Measurements from ENCODE around the gene DNTTIP2. TPM values are rescaled to one million over a fixed set of nuclear protein-coding genes. Genes with fewer than 3 reads are reported as not detected.
A peak's percentile ranks its signal among the peaks of the same experiment; 100 is the strongest.

DNTTIP2 gene
- total RNA-seq, 1 donor from 2014 or later = 41.3 TPM

MicroRNAs within 50 kb of the gene (microRNA counts, 767-probe panel; counts per million panel counts)
- not detected for microRNA hsa-miR-760

Small RNA genes within 50 kb of the gene (microRNA-seq; reads per million reads assigned to microRNA genes)
- gene MIR760 = 13.4 reads per million, percentile 34 among the genes with 10 or more reads in this experiment

Other genes with a start within 250 kb of the DNTTIP2 start
- gene BCAR3, start 197.4 kb downstream of the DNTTIP2 start, total RNA-seq = 46.6 and 59.6 TPM in 2 replicates
- 9.0 and 11.2 TPM in 2 replicates for gene GCLM, start 30.2 kb upstream of the DNTTIP2 start, total RNA-seq
- gene ABCA4, start 241.9 kb upstream of the DNTTIP2 start, total RNA-seq = 0.08 and 0.52 TPM in 2 replicates